Posterior cingulate gyrus (tissue), 11 donors: ENCODE results near the gene AP1S1.
"Not testable (repeated sequence)": the region's sequence is repeated elsewhere in the genome, so short reads cannot be mapped to it uniquely, and the experiment has no call there.

Source experiments
- DNase-seq, 10 donors: peaks; one replicate each; pipeline versions ENCODE4 v3.0.0 to v3.0.0-alpha.2; 2020 to 2021; ENCODE audit warnings: mixed read lengths in 3 of 10
- intact Hi-C: fragments of 100-400 bp; cut with DNase I; formaldehyde crosslinking; loops from one replicate; pipeline ENCODE4 v1.15.1; 2023

Gene AP1S1

GRCh38 chr7:101123703-101124068, 30.6 kb upstream of the AP1S1 start:
- intact Hi-C loops = no loop called here
- no peak for DNase-seq

- no peak for DNase-seq
- intact Hi-C loops = no loop called here
Observed at GRCh38 chr7:101124376-101125056, 29.8 kb upstream of the AP1S1 start.

GRCh38 chr7:101125989-101126650, 28.2 kb upstream of the AP1S1 start:
- DNase-seq = peak in 1 of 10 donors; percentile 24
- intact Hi-C loops = no loop called here

- peak in 3 of 10 donors; percentile 20 to 75 (median 49) for DNase-seq
- intact Hi-C loops = no loop called here
Observed at GRCh38 chr7:101126651-101127459, 27.4 kb upstream of the AP1S1 start, which contains the start of gene SERPINE1. Gene SERPINE1 (plus strand): TSS chr7:101127104. CDS start chr7:101128394, 1,290 bp downstream.

- intact Hi-C loops = no loop called here
Observed at GRCh38 chr7:101127460-101128039, 26.7 kb upstream of the AP1S1 start.

GRCh38 chr7:101128040-101128834, 26.0 kb upstream of the AP1S1 start:
- no peak for DNase-seq
- intact Hi-C loops = no loop called here

More at GRCh38 chr7:101127460-101128039, 26.7 kb upstream of the AP1S1 start:
- no peak for DNase-seq

- DNase-seq = no peak
- intact Hi-C loops = loop anchor here (10.0 kb wide), 1 partner anchor 45 kb away; the partner anchor contains the start of gene TRIM56
Observed at GRCh38 chr7:101129603-101130117, 24.6 kb upstream of the AP1S1 start.

GRCh38 chr7:101132626-101133600, 21.4 kb upstream of the AP1S1 start:
- DNase-seq = not testable (repeated sequence)
- intact Hi-C loops = loop anchor here (10.0 kb wide), 1 partner anchor 48 kb away; the partner anchor contains the start of gene TRIM56

GRCh38 chr7:101133621-101134398, 20.5 kb upstream of the AP1S1 start:
- DNase-seq = no peak
- intact Hi-C loops = loop anchor here (10.0 kb wide), 1 partner anchor 49 kb away; the partner anchor contains the start of gene TRIM56

GRCh38 chr7:101134399-101134980, 19.8 kb upstream of the AP1S1 start:
- DNase-seq = no peak
- intact Hi-C loops = loop anchor here (10.0 kb wide), 1 partner anchor 50 kb away; the partner anchor contains the start of gene TRIM56

- no peak for DNase-seq
- intact Hi-C loops = loop anchor here (10.0 kb wide), 1 partner anchor 53 kb away; the partner anchor contains the start of gene TRIM56
Observed at GRCh38 chr7:101137651-101138212, 16.5 kb upstream of the AP1S1 start.

- DNase-seq = peak in 4 of 10 donors; percentile 36 to 55 (median 46)
- intact Hi-C loops = loop anchor here (10.0 kb wide), 1 partner anchor 54 kb away; the partner anchor contains the start of gene TRIM56
Observed at GRCh38 chr7:101138213-101138870, 15.9 kb upstream of the AP1S1 start.

GRCh38 chr7:101140339-101140699, 14.0 kb upstream of the AP1S1 start:
- intact Hi-C loops = loop anchor here (5.0 kb wide), 1 partner anchor 52 kb away; no protein-coding TSS in a partner anchor
- DNase-seq = no peak

- intact Hi-C loops = loop anchor here (5.0 kb wide), 1 partner anchor 51 kb away; no protein-coding TSS in a partner anchor
- DNase-seq = no peak
Observed at GRCh38 chr7:101140746-101141382, 13.4 kb upstream of the AP1S1 start.

GRCh38 chr7:101151908-101152651, 2.2 kb upstream of the AP1S1 start:
- DNase-seq = no peak
- intact Hi-C loops = no loop called here
